ENCODE results near the gene KCNN3. TPM values are rescaled to one million over a fixed set of nuclear protein-coding genes. Genes with fewer than 3 reads are reported as not detected.

Gene KCNN3
- total and polyA plus RNA-seq, 2 of the 8 experiments (the other 6 are each of a cell fraction or from before 2014, with no cell fraction given), result 2.8 to 3.7 TPM

GRCh38 chr1:154838988-154839387 lies 31.1 kb downstream of the KCNN3 start (continued):
- TF ChIP-seq CBX8 (IDR thresholded peaks at IDR 0.05; ENCODE audit: borderline replicate concordance, low read depth, low read length) (no peak), SUZ12 (IDR thresholded peaks at IDR 0.05; ENCODE audit: low read length) (no peak), POLR2A (IDR thresholded peaks at IDR 0.05; ENCODE audit: control extremely low read depth in 1 of 2, low read depth in 2 of 2, low read length in 2 of 2) (no peak), ATF2 (IDR thresholded peaks at IDR 0.05; ENCODE audit: low read length) (no peak), HDAC2 (IDR thresholded peaks at IDR 0.05; ENCODE audit: borderline replicate concordance in 1 of 2, low read depth in 2 of 2, low read length in 2 of 2) (no peak)
